Karpas-422 (cell line): ENCODE data around the gene PTGDR. TPM values are rescaled to one million over a fixed set of nuclear protein-coding genes. Genes with fewer than 3 reads are reported as not detected.

Experiments used
- DNase-seq: peaks from one replicate; pipeline ENCODE4 v3.0.0-alpha.2; 2015
- H2AFZ ChIP-seq: fragments of 200-600 bp; sonication (generic); 2 replicates; pipeline ENCODE4 v1.6.1; 2014; ENCODE audit warnings: antibody characterized with exemption, low read length, mixed read lengths
- H3K27ac ChIP-seq: fragments of 200-600 bp; sonication (generic); 2 replicates; pipeline ENCODE4 v1.5.1; 2014; ENCODE audit warnings: mild to moderate bottlenecking, low read length, moderate library complexity
- H3K27me3 ChIP-seq: fragments of 200-600 bp; sonication (generic); 2 replicates; pipeline ENCODE4 v1.6.1; 2014; ENCODE audit warnings: low read length, mixed read lengths
- H3K36me3 ChIP-seq: fragments of 200-600 bp; sonication (generic); 2 replicates; pipeline ENCODE4 v1.6.1; 2014; ENCODE audit warnings: low read length, mixed read lengths; ENCODE audit not compliant: insufficient read depth
- H3K4me1 ChIP-seq: fragments of 200-600 bp; sonication (generic); 2 replicates; pipeline ENCODE4 v1.6.1; 2014; ENCODE audit warnings: mild to moderate bottlenecking, low read length, mixed read lengths
- H3K4me2 ChIP-seq: fragments of 200-600 bp; sonication (generic); 2 replicates; pipeline ENCODE4 v1.6.1; 2014; ENCODE audit warnings: low read length, low read depth, mild to moderate bottlenecking; ENCODE audit not compliant: poor library complexity, severe bottlenecking
- H3K4me3 ChIP-seq: fragments of 200-600 bp; sonication (generic); 2 replicates; pipeline ENCODE4 v1.5.1; 2014; ENCODE audit warnings: mild to moderate bottlenecking, antibody characterized with exemption, low read length, mixed read lengths
- H3K79me2 ChIP-seq: fragments of 200-600 bp; sonication (generic); 2 replicates; pipeline ENCODE4 v1.6.1; 2014; ENCODE audit warnings: mild to moderate bottlenecking, low read length, mixed read lengths
- H3K9ac ChIP-seq: fragments of 200-600 bp; sonication (generic); 2 replicates; pipeline ENCODE4 v1.6.0; 2014; ENCODE audit warnings: low read length
- H3K9me2 ChIP-seq: fragments of 200-600 bp; sonication (generic), shearing (Covaris generic); replicated peaks from 2 replicates; pipeline ENCODE4 v1.6.0; 2014; ENCODE audit warnings: mild to moderate bottlenecking, low read length, moderate library complexity; ENCODE audit not compliant: insufficient read depth
- H3K9me3 ChIP-seq: fragments of 300-700, 200-600 bp; sonication (generic); 2 replicates; pipeline ENCODE4 v1.6.1; 2014; ENCODE audit warnings: low read length, mixed read lengths
- H4K20me1 ChIP-seq: fragments of 200-600 bp; sonication (generic); 2 replicates; pipeline ENCODE4 v1.6.1; 2014; ENCODE audit warnings: mild to moderate bottlenecking, antibody characterized with exemption, low read length, low read depth; ENCODE audit not compliant: insufficient read depth
- total RNA-seq: library from RNA; depleted of rRNA; stranded (reverse); fragments of >200 nt; shearing (Covaris generic); gene quantifications from 2 replicates; pipeline ENCODE4 v1.2.3, GENCODE V29; 2014; ENCODE audit warnings: low replicate concordance

PTGDR gene
- total RNA-seq, 1 experiment from 2014 or later = not detected

- H4K20me1 ChIP-seq = no peaks in the 10 kb centered on the region
- no peak for DNase-seq
- no peak overlapping the region for H3K27ac ChIP-seq
These were observed 39.9 kb downstream of the PTGDR start for GRCh38 chr14:52307376-52307775.

GRCh38 chr14:52307905-52308304 is 40.4 kb downstream of the PTGDR start:
- Histone ChIP-seq H3K4me1 (peaks cover 7% of the 10 kb centered on the region), H3K4me2 (no peak overlapping the region), H3K79me2 (no peaks in the 10 kb centered on the region), H3K9me3 (no peaks in the 10 kb centered on the region), H3K36me3 (no peaks in the 10 kb centered on the region), H3K9ac (no peak overlapping the region), H3K4me3 (no peak overlapping the region), H3K27me3 (no peaks in the 10 kb centered on the region), H3K9me2 (no peaks in the 10 kb centered on the region), H2AFZ (no peak overlapping the region), H3K27ac (no peak overlapping the region), H4K20me1 (no peaks in the 10 kb centered on the region)
- DNase-seq = no peak

More at GRCh38 chr14:52307376-52307775, 39.9 kb downstream of the PTGDR start:
- no peaks in the 10 kb centered on the region for H3K79me2 ChIP-seq
- no peaks in the 10 kb centered on the region for H3K9me2 ChIP-seq
- no peaks in the 10 kb centered on the region for H3K9me3 ChIP-seq
- H3K27me3 ChIP-seq = no peaks in the 10 kb centered on the region
- peaks cover 7% of the 10 kb centered on the region for H3K4me1 ChIP-seq
- H3K4me2 ChIP-seq = no peak overlapping the region
- H2AFZ ChIP-seq = no peak overlapping the region
- no peak overlapping the region for H3K4me3 ChIP-seq
- no peaks in the 10 kb centered on the region for H3K36me3 ChIP-seq
- no peak overlapping the region for H3K9ac ChIP-seq

- no peaks in the 10 kb centered on the region for H3K36me3 ChIP-seq
- no peaks in the 10 kb centered on the region for H3K9me3 ChIP-seq
- no peaks in the 10 kb centered on the region for H3K9me2 ChIP-seq
- no peak overlapping the region for H3K27ac ChIP-seq
- H3K27me3 ChIP-seq = no peaks in the 10 kb centered on the region
- no peaks in the 10 kb centered on the region for H4K20me1 ChIP-seq
- peaks cover 7% of the 10 kb centered on the region for H3K4me1 ChIP-seq
- no peak overlapping the region for H3K4me2 ChIP-seq
- H2AFZ ChIP-seq = no peak overlapping the region
- H3K79me2 ChIP-seq = no peaks in the 10 kb centered on the region
- H3K9ac ChIP-seq = no peak overlapping the region
- no peak overlapping the region for H3K4me3 ChIP-seq
- DNase-seq = no peak
These were observed 43.0 kb downstream of the PTGDR start for GRCh38 chr14:52310541-52310940.

- no peaks in the 10 kb centered on the region for H3K27me3 ChIP-seq
- H2AFZ ChIP-seq = no peak overlapping the region
- no peaks in the 10 kb centered on the region for H4K20me1 ChIP-seq
- H3K9me3 ChIP-seq = no peaks in the 10 kb centered on the region
- H3K36me3 ChIP-seq = no peaks in the 10 kb centered on the region
- no peak overlapping the region for H3K27ac ChIP-seq
- no peak overlapping the region for H3K4me3 ChIP-seq
- no peaks in the 10 kb centered on the region for H3K79me2 ChIP-seq
- DNase-seq = no peak
- H3K4me2 ChIP-seq = no peak overlapping the region
- H3K9ac ChIP-seq = no peak overlapping the region
- H3K9me2 ChIP-seq = no peaks in the 10 kb centered on the region
- peaks cover 7% of the 10 kb centered on the region for H3K4me1 ChIP-seq
These were observed 45.4 kb downstream of the PTGDR start for GRCh38 chr14:52312931-52313355.

- no peak for DNase-seq
These were observed 46.0 kb downstream of the PTGDR start for GRCh38 chr14:52313462-52313861.

GRCh38 chr14:52313903-52314594 is 46.6 kb downstream of the PTGDR start, which contains the start of gene PTGER2:
Gene PTGER2 (plus strand): TSS chr14:52314312. CDS start chr14:52314549, 237 bp downstream.
- Histone ChIP-seq H3K9ac (no peak within 1 kb of the TSS), H3K36me3 (no peaks in the 10 kb centered on the region), H3K27ac (no peak within 1 kb of the TSS), H3K27me3 (no peaks in the 10 kb centered on the region), H3K79me2 (no peaks in the 10 kb centered on the region), H2AFZ (no peak within 1 kb of the TSS), H3K4me2 (no peak within 1 kb of the TSS), H3K4me3 (no peak within 1 kb of the TSS), H3K9me2 (no peaks in the 10 kb centered on the region), H4K20me1 (no peaks in the 10 kb centered on the region), H3K9me3 (no peaks in the 10 kb centered on the region), H3K4me1 (peaks cover 7% of the 10 kb centered on the region)
- DNase-seq = no peak

More at GRCh38 chr14:52313462-52313861, 46.0 kb downstream of the PTGDR start:
- no peaks in the 10 kb centered on the region for H4K20me1 ChIP-seq
- no peaks in the 10 kb centered on the region for H3K27me3 ChIP-seq
- no peak overlapping the region for H3K4me3 ChIP-seq
- peaks cover 7% of the 10 kb centered on the region for H3K4me1 ChIP-seq
- no peak overlapping the region for H3K27ac ChIP-seq
- no peaks in the 10 kb centered on the region for H3K79me2 ChIP-seq
- no peaks in the 10 kb centered on the region for H3K36me3 ChIP-seq
- no peaks in the 10 kb centered on the region for H3K9me3 ChIP-seq
- H3K9me2 ChIP-seq = no peaks in the 10 kb centered on the region
- H3K4me2 ChIP-seq = no peak overlapping the region
- H2AFZ ChIP-seq = no peak overlapping the region
- no peak overlapping the region for H3K9ac ChIP-seq

GRCh38 chr14:52314595-52315354 is 47.3 kb downstream of the PTGDR start:
- Histone ChIP-seq H3K9me3 (no peaks in the 10 kb centered on the region), H3K4me1 (peaks cover 7% of the 10 kb centered on the region), H3K27me3 (no peaks in the 10 kb centered on the region), H3K9me2 (no peaks in the 10 kb centered on the region), H2AFZ (no peak overlapping the region), H3K79me2 (no peaks in the 10 kb centered on the region), H3K4me3 (no peak overlapping the region), H4K20me1 (no peaks in the 10 kb centered on the region), H3K36me3 (no peaks in the 10 kb centered on the region), H3K9ac (no peak overlapping the region), H3K4me2 (no peak overlapping the region), H3K27ac (no peak overlapping the region)
- no peak for DNase-seq

GRCh38 chr14:52315355-52315718 is 47.8 kb downstream of the PTGDR start:
- H3K36me3 ChIP-seq = no peaks in the 10 kb centered on the region
- H3K4me3 ChIP-seq = no peak overlapping the region
- H3K9me3 ChIP-seq = no peaks in the 10 kb centered on the region
- H3K4me1 ChIP-seq = peaks cover 7% of the 10 kb centered on the region
- H2AFZ ChIP-seq = no peak overlapping the region
- H3K9ac ChIP-seq = no peak overlapping the region
- DNase-seq = no peak
- H3K4me2 ChIP-seq = no peak overlapping the region
- no peaks in the 10 kb centered on the region for H4K20me1 ChIP-seq
- no peak overlapping the region for H3K27ac ChIP-seq
- H3K9me2 ChIP-seq = no peaks in the 10 kb centered on the region
- H3K27me3 ChIP-seq = no peaks in the 10 kb centered on the region
- H3K79me2 ChIP-seq = no peaks in the 10 kb centered on the region
